Activated CD8-positive, alpha-beta memory T cell treated with anti-CD3 and anti-CD28 coated beads for 36 hours (primary cell): ENCODE results near the gene LEPROT. TPM values are rescaled to one million over a fixed set of nuclear protein-coding genes. Genes with fewer than 3 reads are reported as not detected.

Experiments used
- CTCF ChIA-PET: fragments of 350-600 bp; sonication (Branson Sonifier 250); formaldehyde crosslinking; loops from one replicate; lab custom pipeline; 2021; ENCODE audit warnings: antibody characterized with exemption; lab: Charles Lee
- POLR2A ChIA-PET: fragments of 350-600 bp; sonication (Branson Sonifier 250); formaldehyde crosslinking; loops from one replicate; lab custom pipeline; 2021; ENCODE audit warnings: antibody characterized with exemption; lab: Charles Lee
- total RNA-seq, 2 experiments: library from RNA; stranded (reverse); gene quantifications; one replicate each; pipeline ENCODE4 v1.2.3, GENCODE V29; 2021

LEPROT gene
- total RNA-seq, 2 experiments from 2014 or later = 17.9 to 20.9 TPM

- ChIA-PET CTCF (no interaction called here), POLR2A (no interaction called here)
These were observed 12.6 kb upstream of the LEPROT start for GRCh38 chr1:65407877-65408276.

- CTCF ChIA-PET = interaction anchor here (1.5 kb wide), 1 partner anchor 16 kb away, joined by 3 read pairs; no protein-coding TSS in a partner anchor
- POLR2A ChIA-PET = no interaction called here
These were observed 11.2 kb upstream of the LEPROT start for GRCh38 chr1:65409314-65409713.

- ChIA-PET CTCF (no interaction called here), POLR2A (no interaction called here)
These were observed 10.6 kb upstream of the LEPROT start for GRCh38 chr1:65409816-65410326.

- ChIA-PET CTCF (interaction anchor here (1.4 kb wide), 1 partner anchor 14 kb away, joined by 3 read pairs; no protein-coding TSS in a partner anchor), POLR2A (no interaction called here)
These were observed 8.0 kb upstream of the LEPROT start for GRCh38 chr1:65412256-65412983.

- CTCF ChIA-PET = interaction anchor here (1.4 kb wide), 1 partner anchor 14 kb away, joined by 3 read pairs; no protein-coding TSS in a partner anchor
These were observed 7.5 kb upstream of the LEPROT start for GRCh38 chr1:65412984-65413375.

GRCh38 chr1:65414538-65414937 lies 5.9 kb upstream of the LEPROT start:
- CTCF ChIA-PET = no interaction called here
- POLR2A ChIA-PET = no interaction called here

More at GRCh38 chr1:65412984-65413375, 7.5 kb upstream of the LEPROT start:
- POLR2A ChIA-PET = no interaction called here

GRCh38 chr1:65416767-65417166 lies 3.7 kb upstream of the LEPROT start:
- ChIA-PET POLR2A (no interaction called here), CTCF (no interaction called here)

DNA sequence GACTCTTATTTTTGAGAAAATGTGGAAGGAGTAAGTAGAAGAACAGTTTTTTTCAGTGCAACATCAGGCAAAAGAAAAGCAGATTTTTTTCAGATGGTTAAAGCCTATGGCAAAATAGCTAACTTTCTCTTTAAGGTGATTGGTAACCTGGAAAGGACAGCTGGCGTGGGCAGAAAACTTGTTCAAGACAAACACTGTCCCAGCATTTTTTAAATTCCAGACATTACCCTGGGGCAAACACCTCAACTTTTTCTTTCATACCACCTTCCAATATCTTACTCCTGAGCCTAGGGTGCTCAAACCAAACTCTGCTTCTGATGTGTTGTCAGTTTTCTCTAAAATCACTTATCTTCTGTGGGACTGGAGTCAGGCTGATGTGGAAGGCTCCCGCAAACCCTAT lies 2.7 kb upstream of the LEPROT start:
- ChIA-PET CTCF (interaction anchor here (1.1 kb wide), 1 partner anchor 163 kb away, joined by 3 read pairs; no protein-coding TSS in a partner anchor), POLR2A (no interaction called here)

GRCh38 chr1:65418522-65419185 lies 1.8 kb upstream of the LEPROT start:
- ChIA-PET POLR2A (no interaction called here), CTCF (interaction anchor here (1.1 kb wide), 1 partner anchor 164 kb away, joined by 3 read pairs; no protein-coding TSS in a partner anchor)

- CTCF ChIA-PET = interaction anchor here (0.8 to 1.1 kb wide), 4 partner anchors 19 to 268 kb away, joined by 3 to 4 read pairs (median 4); no protein-coding TSS in a partner anchor
- POLR2A ChIA-PET = interaction anchor here (0.5 to 1.1 kb wide), 6 partner anchors 24 to 1620 kb away, joined by 3 to 11 read pairs (median 3); no protein-coding TSS in a partner anchor
These were observed 533 bp upstream of the LEPROT start for GRCh38 chr1:65419681-65420589.

GRCh38 chr1:65421351-65422025 lies 1.0 kb downstream of the LEPROT start:
- ChIA-PET CTCF (no interaction called here), POLR2A (interaction anchor here (0.5 kb wide), 1 partner anchor 234 kb away, joined by 5 read pairs; no protein-coding TSS in a partner anchor)

GRCh38 chr1:65422241-65423203 lies 2.1 kb downstream of the LEPROT start:
- CTCF ChIA-PET = interaction anchor here (1.5 kb wide), 1 partner anchor 186 kb away, joined by 3 read pairs; no protein-coding TSS in a partner anchor
- POLR2A ChIA-PET = interaction anchor here (0.5 kb wide), 1 partner anchor 235 kb away, joined by 5 read pairs; no protein-coding TSS in a partner anchor

GRCh38 chr1:65423884-65424572 lies 3.6 kb downstream of the LEPROT start:
- ChIA-PET CTCF (interaction anchor here (1.5 kb wide), 1 partner anchor 188 kb away, joined by 3 read pairs; no protein-coding TSS in a partner anchor), POLR2A (no interaction called here)

- POLR2A ChIA-PET = no interaction called here
- CTCF ChIA-PET = no interaction called here
These were observed 4.1 kb downstream of the LEPROT start for GRCh38 chr1:65424573-65424889.

DNA sequence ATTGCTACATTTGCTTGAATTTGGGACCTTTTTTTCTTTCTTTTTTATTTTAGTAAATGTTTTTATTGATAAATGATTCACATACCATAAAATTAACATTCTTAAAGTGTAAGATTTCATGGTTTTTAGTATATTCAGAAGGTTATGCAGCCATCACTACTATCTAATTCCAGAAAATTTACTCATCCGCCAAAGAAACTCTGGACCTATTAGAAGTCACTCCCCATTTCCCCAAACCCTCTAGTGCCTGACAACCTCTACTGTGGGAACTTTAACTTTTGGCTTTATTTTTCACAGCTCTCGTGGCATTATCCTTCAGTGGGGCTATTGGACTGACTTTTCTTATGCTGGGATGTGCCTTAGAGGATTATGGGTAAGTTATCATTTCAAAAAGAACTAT lies 4.5 kb downstream of the LEPROT start:
- ChIA-PET CTCF (no interaction called here), POLR2A (no interaction called here)

DNA sequence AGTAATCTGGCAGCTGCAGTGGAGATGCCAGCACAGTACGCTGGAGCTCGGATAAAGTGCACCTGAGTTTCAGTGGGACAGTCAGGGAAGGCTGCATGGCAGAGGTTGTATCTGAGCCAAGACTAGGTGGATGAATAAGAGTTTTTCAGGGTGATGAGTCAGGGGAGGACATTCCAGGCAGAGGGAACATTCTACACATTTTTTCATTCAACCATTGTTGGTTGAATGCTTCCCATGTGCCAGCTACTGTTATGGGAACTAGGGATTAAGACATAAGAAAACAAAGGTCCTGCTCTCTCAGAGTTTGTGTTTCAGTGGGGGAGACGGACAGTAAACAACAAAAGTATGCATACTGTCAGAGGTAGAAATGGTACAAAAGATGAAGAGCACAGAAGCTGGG lies 5.2 kb downstream of the LEPROT start:
- CTCF ChIA-PET = no interaction called here
- POLR2A ChIA-PET = no interaction called here

DNA sequence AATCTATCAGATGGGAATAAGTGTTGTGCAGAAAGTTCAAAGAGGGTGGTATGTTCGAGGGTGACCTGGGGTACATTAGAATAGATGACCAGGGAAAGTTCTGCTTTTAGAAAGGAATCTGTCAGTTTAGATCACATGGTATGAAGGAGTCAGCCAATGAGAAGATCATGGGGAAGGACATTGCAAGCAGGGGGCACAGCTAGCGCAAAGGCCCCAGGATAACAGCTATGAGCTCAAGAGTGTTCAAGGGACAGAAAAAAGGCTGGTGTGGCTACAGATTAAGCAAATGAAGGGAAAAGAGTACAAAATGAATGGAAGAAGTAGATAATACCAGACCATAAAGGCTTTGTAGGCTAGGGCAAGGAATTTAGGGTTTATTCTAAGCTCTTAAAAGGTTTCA lies 8.6 kb downstream of the LEPROT start:
- ChIA-PET CTCF (no interaction called here), POLR2A (no interaction called here)
